ENCODE results near the gene AGAP2.

- TF ChIP-seq CTCF (IDR thresholded peaks at IDR 0.05), result no peak
- no peak for TF ChIP-seq POLR2A (IDR thresholded peaks at IDR 0.05)
Observed at GRCh38 chr12:57729321-57729844, 9.2 kb downstream of the AGAP2 start.

Measured in vagina (tissue), 2 donors.